C4-2B (cell line): Measurements from ENCODE around the gene NEU1.
"Not testable (repeated sequence)": the region's sequence is repeated elsewhere in the genome, so short reads cannot be mapped to it uniquely, and the experiment has no call there.

Source experiments
- H3K27ac ChIP-seq: fragments of 450-650 bp; 2 replicates; pipeline ENCODE4 v1.5.1; 2017
- CTCF ChIP-seq: fragments of 450-650 bp; conservative IDR thresholded peaks from 2 replicates; pipeline ENCODE4 v1.5.1; 2017; ENCODE audit warnings: mild to moderate bottlenecking
- ZFX ChIP-seq: fragments of 450-650 bp; IDR thresholded peaks from 2 replicates; pipeline ENCODE4 v1.6.1; 2017

The NEU1 gene

GRCh38 chr6:31870385-31870921 lies 7.8 kb upstream of the NEU1 start:
- H3K27ac ChIP-seq: no peak overlapping the region
- TF ChIP-seq CTCF (no peak), ZFX (no peak)

GRCh38 chr6:31869343-31869742 lies 6.7 kb upstream of the NEU1 start:
- TF ChIP-seq CTCF: no peak
- TF ChIP-seq ZFX: no peak

GRCh38 chr6:31868658-31868971 lies 6.0 kb upstream of the NEU1 start:
- H3K27ac ChIP-seq: not testable (repeated sequence)

More at GRCh38 chr6:31869343-31869742, 6.7 kb upstream of the NEU1 start:
- H3K27ac ChIP-seq: no peak overlapping the region

DNA sequence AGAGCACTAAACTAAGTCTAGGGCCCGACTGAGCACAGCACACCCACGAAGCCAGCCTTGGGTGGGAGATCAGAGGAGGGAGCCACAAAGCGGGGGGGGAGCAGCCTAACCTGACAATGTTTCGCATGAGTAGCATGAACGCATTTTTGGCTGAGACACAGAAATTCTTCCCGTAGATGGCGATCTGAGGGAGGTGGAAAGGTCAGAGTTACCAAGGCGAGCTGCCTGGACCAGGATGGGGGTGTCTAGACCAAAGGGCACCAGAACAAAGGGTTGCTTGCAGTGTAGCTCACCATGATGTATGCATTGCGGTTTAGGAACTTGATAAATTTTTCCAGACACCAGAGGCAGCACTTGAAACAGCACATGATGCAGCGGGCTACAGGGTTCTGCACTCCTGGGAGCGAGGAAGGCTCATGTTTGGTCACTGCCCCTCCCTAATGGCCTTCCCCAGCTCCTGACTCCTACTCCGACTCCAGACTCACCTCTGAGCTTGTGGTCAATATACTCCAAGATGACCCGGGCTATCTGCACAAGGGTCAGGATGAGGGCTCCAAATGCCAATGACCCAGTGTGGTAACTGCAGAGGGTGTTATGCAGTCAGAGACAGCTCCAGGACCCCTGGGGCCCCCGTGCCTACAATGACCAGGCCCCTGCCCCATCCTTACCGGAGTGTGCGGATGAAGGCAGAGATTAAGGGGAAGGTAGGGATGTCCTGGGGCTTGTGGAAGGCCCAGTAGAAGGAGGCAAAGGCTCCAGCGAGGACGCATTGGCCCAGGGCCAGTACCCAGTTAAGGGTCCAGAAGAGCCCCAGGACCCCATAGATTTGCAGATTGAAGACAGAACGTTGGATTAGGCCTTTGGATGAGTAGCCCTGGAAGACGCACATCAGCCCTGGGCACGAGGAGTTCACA lies 2.8 kb upstream of the NEU1 start:
- no peak overlapping the region for H3K27ac ChIP-seq
- TF ChIP-seq ZFX: no peak
- no peak for TF ChIP-seq CTCF

GRCh38 chr6:31864818-31865204 lies 2.2 kb upstream of the NEU1 start:
- TF ChIP-seq ZFX (no peak), CTCF (no peak)
- no peak overlapping the region; the same call in 1 of the 2 replicates for H3K27ac ChIP-seq

GRCh38 chr6:31864123-31864562 lies 1.5 kb upstream of the NEU1 start:
- peak overlapping the region; percentile 63 for H3K27ac ChIP-seq

GRCh38 chr6:31861919-31862343 lies 690 bp downstream of the NEU1 start:
- TF ChIP-seq CTCF: no peak
- no peak for TF ChIP-seq ZFX
- peak overlapping the region; percentile 63 for H3K27ac ChIP-seq

GRCh38 chr6:31861150-31861549 lies 1.5 kb downstream of the NEU1 start:
- no peak for TF ChIP-seq ZFX
- no peak for TF ChIP-seq CTCF
- no peak overlapping the region for H3K27ac ChIP-seq
